GM19023 (cell line): ENCODE results near the gene ANKRD50.
A peak's percentile ranks its signal among the peaks of the same experiment; 100 is the strongest.

Experiments used
- ATAC-seq: cut with Tn5 transposase; IDR thresholded peaks from one replicate; pipeline ENCODE4 v1.9.1; 2021; ENCODE audit warnings: mild to moderate bottlenecking, moderate library complexity; ENCODE audit not compliant: unreplicated experiment

The ANKRD50 gene

DNA sequence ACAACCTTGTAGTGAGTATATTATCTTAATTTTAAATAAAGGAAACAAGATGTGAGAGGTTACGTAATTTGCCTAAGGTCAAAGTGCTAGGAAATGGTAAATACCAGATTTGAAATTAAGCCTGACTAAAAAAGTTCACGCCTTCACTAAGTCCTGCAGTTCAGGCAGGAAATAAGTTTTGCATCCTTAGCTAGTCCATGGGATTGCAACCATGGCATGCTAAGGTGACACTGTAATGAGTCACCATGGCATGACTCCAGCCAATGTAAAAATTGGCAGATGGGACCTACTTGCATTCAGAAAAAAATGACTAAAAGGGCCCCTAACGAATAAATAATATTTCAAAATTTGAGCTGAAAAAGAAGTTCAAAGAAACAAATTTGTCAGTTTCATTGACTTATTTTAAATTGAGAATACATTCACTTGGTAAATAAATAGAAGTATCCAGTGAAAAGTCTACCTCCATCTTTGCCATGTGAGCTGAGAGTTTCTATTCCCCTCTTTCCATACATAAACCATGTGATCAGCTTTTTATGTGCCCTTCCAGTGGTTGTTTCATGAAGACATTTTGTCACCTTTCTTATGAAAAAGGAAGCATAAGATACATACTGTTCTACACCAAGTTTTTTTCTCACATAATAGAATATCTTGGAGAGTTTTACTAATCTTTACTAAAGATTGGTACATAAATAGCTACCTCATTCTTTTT, 72.4 kb downstream of the ANKRD50 start:
- ATAC-seq, result no peak

DNA sequence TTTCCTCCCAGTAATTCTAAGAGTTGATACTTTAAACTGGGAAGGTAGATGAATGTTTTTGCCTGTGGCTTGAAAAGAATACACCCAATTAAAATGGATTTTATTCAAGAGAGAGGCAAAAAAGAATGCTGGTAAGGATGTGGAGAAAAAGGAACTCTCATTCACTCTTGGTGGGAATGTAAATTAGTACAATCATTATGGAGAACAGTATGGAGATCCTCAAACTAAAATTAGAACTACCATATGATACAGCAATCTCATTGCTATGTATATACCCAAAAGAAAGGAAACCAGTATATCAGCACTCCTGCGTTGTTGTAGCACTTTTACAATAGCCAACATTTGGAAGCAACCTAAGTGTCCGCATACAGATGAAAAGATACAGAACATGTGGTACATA, 75.2 kb downstream of the ANKRD50 start:
- ATAC-seq, result no peak

DNA sequence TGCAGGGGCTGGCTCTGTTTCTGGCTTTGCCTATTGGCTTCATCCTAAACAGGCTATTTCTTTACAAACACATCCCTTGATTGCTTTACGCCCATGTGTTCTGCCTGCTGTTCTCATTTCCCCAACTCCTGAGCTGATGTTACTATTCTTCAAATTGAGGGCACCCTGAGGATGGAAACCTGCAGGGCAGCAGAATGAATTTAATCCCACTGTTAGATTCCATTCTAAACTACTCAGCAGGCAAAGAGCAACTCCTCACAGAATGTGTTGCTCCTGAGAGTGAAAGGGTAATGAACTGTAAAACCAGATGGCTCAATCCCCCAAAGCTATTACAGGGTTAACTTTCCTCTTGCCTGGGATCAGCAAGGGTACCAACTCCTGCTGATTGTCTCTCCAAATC, 75.7 kb downstream of the ANKRD50 start:
- ATAC-seq, result no peak

DNA sequence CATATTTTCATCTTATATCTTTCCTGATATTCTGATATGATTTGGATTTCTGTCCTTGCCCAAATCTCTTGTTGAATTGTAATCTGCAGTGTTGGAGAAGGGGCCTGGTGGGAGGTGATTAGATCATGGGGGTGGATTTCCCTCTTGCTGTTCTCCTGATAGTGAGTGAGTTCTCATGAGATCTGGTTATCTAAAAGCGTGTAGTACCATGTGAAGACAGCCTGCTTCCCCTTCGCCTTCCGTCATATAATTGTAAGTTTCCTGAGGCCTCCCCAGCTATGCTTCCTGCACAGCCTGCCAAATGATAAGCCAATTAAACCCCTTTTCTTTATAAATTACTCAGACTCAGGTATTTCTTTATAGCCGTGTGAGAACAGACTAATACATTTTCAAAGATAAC, 77.2 kb downstream of the ANKRD50 start:
- ATAC-seq, result no peak

DNA sequence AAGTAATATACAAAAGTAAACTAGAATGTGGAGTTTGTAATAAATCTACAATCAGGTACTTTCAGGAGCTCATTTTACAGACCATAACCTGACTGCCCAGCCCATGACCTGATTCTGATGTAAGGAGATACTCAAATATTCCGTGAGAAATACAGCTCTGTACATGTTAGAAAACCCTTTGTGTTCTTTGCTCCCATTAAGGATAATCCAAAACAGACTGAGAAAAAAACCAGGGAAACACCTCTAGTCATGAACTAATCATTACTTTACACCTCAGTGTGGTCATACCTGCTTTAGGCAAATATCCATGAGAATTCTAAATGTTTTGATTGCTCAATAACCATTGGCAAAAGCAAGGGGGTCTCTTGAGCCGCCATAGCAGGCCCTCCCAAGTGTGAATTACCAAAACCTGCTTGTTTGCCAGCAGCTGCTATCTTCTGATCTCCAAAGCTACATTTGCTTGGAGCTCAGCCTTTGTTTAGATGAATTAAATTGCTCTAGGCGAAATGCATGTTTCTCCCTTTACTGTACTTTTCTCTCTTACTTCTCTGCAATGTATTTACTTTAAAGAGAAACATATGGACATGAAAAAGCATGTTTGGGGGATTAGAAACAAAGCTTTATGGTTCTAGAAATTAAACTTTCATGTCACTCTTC, 79.1 kb downstream of the ANKRD50 start:
- ATAC-seq, result no peak

DNA sequence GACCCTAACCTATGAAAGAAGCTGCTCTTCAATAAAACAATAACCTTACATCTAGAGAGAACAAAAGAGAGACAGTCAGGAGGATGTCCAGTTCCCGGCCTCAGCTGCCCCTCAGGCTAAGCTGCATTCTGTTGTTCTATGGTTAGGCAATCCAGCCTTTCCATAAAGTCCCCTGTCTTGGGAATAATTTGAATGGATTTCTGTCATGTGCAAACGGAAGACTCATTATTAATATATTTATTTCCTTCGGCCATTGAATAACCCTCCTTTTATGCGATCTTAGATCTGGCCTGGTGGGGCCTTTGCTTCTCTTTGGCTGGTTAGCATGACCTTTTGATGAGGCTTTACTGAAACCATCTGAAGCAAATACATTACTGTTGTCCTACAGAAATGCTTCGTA, 80.1 kb downstream of the ANKRD50 start:
- ATAC-seq, result no peak

DNA sequence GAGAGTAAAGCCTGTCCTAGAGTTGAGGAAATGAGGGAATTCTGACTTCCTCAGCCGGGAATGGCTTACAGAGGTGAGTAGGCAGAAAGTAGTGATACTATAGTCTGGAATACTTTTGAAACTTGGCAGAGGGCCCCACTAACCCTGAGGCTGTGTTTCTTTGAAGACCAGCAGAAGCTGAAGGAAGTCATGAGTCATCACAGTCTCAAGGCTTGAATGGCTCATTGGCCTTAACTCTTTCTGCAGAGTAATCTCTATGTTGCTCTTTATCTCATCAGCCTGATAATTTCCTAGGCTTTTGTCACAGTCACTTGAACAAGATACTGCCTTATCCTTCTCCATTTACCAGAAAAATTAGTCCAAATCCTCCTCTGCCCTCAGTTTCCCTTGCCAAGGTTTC, 80.8 kb downstream of the ANKRD50 start:
- ATAC-seq, result peak; percentile 94

DNA sequence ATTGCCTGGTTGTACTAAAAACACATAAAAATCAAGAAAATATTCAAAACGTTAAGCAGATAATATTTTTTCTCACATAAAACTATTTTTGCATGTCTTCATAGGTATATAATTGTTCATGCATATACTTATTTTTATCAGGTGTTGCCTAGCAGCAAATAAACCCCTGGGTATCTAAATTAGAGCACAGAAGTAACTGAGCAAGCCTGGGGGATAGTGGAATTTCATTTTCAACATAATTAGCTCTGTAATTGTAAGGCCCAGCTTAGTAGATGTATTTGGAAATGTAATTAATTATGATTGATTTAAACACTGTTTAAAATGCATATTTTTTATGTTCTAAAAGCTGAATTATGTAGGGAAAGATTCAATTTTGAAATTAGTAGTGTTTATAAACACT, 82.9 kb downstream of the ANKRD50 start:
- no peak for ATAC-seq
